Mesendoderm (in vitro differentiated cells): Measurements from ENCODE around the gene BRAF.
"Not testable (repeated sequence)": the region's sequence is repeated elsewhere in the genome, so short reads cannot be mapped to it uniquely, and the experiment has no call there.

Experiments used
- DNase-seq: peaks from one replicate; pipeline ENCODE4 v3.0.0; 2013
- H2AK5ac ChIP-seq: 2 replicates; pipeline ENCODE4 v1.6.1; 2013; ENCODE audit warnings: low read length, inconsistent platforms
- H2BK120ac ChIP-seq: 2 replicates; pipeline ENCODE4 v1.6.1; 2013; ENCODE audit warnings: low read depth, mild to moderate bottlenecking, low read length, moderate library complexity, mixed read lengths
- H2BK15ac ChIP-seq: replicated peaks from 2 replicates; pipeline ENCODE4 v1.6.1; 2013; ENCODE audit warnings: low read depth, mild to moderate bottlenecking, moderate library complexity
- H2BK5ac ChIP-seq: 2 replicates; pipeline ENCODE4 v1.6.1; 2013; ENCODE audit warnings: low read length, inconsistent platforms
- H3K18ac ChIP-seq: 2 replicates; pipeline ENCODE4 v1.6.1; 2013; ENCODE audit warnings: mild to moderate bottlenecking, low read length, mixed read lengths
- H3K23ac ChIP-seq: one replicate; pipeline ENCODE4 v1.6.1; 2013; ENCODE audit warnings: low read length
- H3K27ac ChIP-seq: 2 replicates; pipeline ENCODE4 v1.5.1; 2013; ENCODE audit warnings: low read depth, mild to moderate bottlenecking, inconsistent platforms, low read length, moderate library complexity
- H3K27me3 ChIP-seq: 2 replicates; pipeline ENCODE4 v1.6.1; 2013; ENCODE audit warnings: low read length, control low read depth, mild to moderate bottlenecking, inconsistent platforms; ENCODE audit not compliant: insufficient read depth, poor library complexity
- H3K36me3 ChIP-seq: 2 replicates; pipeline ENCODE4 v1.6.1; 2013; ENCODE audit warnings: low read length, inconsistent platforms; ENCODE audit not compliant: control insufficient read depth, insufficient read depth
- H3K4ac ChIP-seq: one replicate; pipeline ENCODE4 v1.6.1; 2013; ENCODE audit warnings: low read depth, mild to moderate bottlenecking, low read length, moderate library complexity
- H3K4me1 ChIP-seq: 2 replicates; pipeline ENCODE4 v1.6.1; 2013; ENCODE audit warnings: low read depth, low read length, inconsistent platforms; ENCODE audit not compliant: control insufficient read depth
- H3K4me2 ChIP-seq: 2 replicates; pipeline ENCODE4 v1.6.1; 2013; ENCODE audit warnings: low read length
- H3K4me3 ChIP-seq: 2 replicates; pipeline ENCODE4 v1.5.1; 2013; ENCODE audit warnings: mild to moderate bottlenecking, low read length
- H3K56ac ChIP-seq: one replicate; pipeline ENCODE4 v1.6.1; 2013; ENCODE audit warnings: low read length
- H3K79me1 ChIP-seq: 2 replicates; pipeline ENCODE4 v1.6.1; 2013; ENCODE audit warnings: low read length, inconsistent platforms
- H3K79me2 ChIP-seq: 2 replicates; pipeline ENCODE4 v1.6.1; 2013; ENCODE audit warnings: mild to moderate bottlenecking, low read length; ENCODE audit not compliant: control insufficient read depth, insufficient read depth
- H3K9ac ChIP-seq: 2 replicates; pipeline ENCODE4 v1.6.1; 2013; ENCODE audit warnings: low read length, inconsistent platforms
- H4K5ac ChIP-seq: one replicate; pipeline ENCODE4 v1.6.1; 2013; ENCODE audit warnings: low read length
- H4K8ac ChIP-seq: one replicate; pipeline ENCODE4 v1.6.1; 2013; ENCODE audit warnings: low read depth, mild to moderate bottlenecking, control low read depth, low read length, moderate library complexity
- WGBS: extraction: QIAGEN DNeasy Blood & Tissue Kit; methylation state at CpG from one replicate; pipeline ENCODE4 v1.1.7; 2013; ENCODE audit warnings: low lambda C conversion rate, missing lambda C conversion rate; ENCODE audit not compliant: insufficient coverage; ENCODE audit errors: extremely low coverage; 5-methylcytosine and 5-hydroxymethylcytosine counted together

Gene BRAF

GRCh38 chr7:140882834-140883233 is 41.9 kb downstream of the BRAF start:
- not testable (repeated sequence) for H3K27me3 ChIP-seq, H3K27ac ChIP-seq, H3K18ac ChIP-seq, H3K4me3 ChIP-seq, DNase-seq, H3K79me1 ChIP-seq, H3K56ac ChIP-seq, H2BK15ac ChIP-seq, H3K23ac ChIP-seq, H2BK120ac ChIP-seq, H2BK5ac ChIP-seq, H4K8ac ChIP-seq, H3K36me3 ChIP-seq, H2AK5ac ChIP-seq, H3K79me2 ChIP-seq, H3K4ac ChIP-seq, H4K5ac ChIP-seq, H3K4me2 ChIP-seq, H3K9ac ChIP-seq, H3K4me1 ChIP-seq
- no CpG with 5 or more reads among the region's 2 CpGs for WGBS

GRCh38 chr7:140881507-140882228 is 43.1 kb downstream of the BRAF start:
- Histone ChIP-seq H2BK5ac (no peak overlapping the region), H3K4me3 (no peak overlapping the region), H3K4me2 (no peak overlapping the region), H3K4ac (no peak overlapping the region), H3K79me1 (peaks cover 4% of the 10 kb centered on the region), H3K18ac (no peak overlapping the region), H3K79me2 (no peaks in the 10 kb centered on the region), H3K56ac (no peak overlapping the region), H2BK15ac (no peak overlapping the region), H2AK5ac (no peak overlapping the region), H4K5ac (no peak overlapping the region), H3K27ac (no peak overlapping the region), H2BK120ac (no peak overlapping the region), H3K36me3 (no peaks in the 10 kb centered on the region), H3K23ac (no peak overlapping the region), H3K27me3 (no peaks in the 10 kb centered on the region), H3K9ac (no peak overlapping the region), H4K8ac (no peak overlapping the region), H3K4me1 (no peaks in the 10 kb centered on the region)
- WGBS, result no CpG with 5 or more reads among the region's 3 CpGs
- no peak for DNase-seq

GRCh38 chr7:140877249-140877524 is 47.5 kb downstream of the BRAF start:
- H3K36me3 ChIP-seq, result no peaks in the 10 kb centered on the region
- H3K4me2 ChIP-seq, result no peak overlapping the region
- H3K4ac ChIP-seq, result no peak overlapping the region
- no peak overlapping the region for H2BK15ac ChIP-seq
- H4K5ac ChIP-seq, result no peak overlapping the region
- no peak overlapping the region for H2BK120ac ChIP-seq
- H4K8ac ChIP-seq, result no peak overlapping the region
- H3K9ac ChIP-seq, result no peak overlapping the region
- H3K27ac ChIP-seq, result no peak overlapping the region
- H3K23ac ChIP-seq, result no peak overlapping the region
- H2AK5ac ChIP-seq, result no peak overlapping the region
- no peaks in the 10 kb centered on the region for H3K4me1 ChIP-seq
- peaks cover 9% of the 10 kb centered on the region for H3K79me2 ChIP-seq
- no peak overlapping the region for H3K18ac ChIP-seq
- peaks cover 10% of the 10 kb centered on the region for H3K79me1 ChIP-seq
- WGBS, result no CpG with 5 or more reads among the region's 1 CpG
- H3K4me3 ChIP-seq, result no peak overlapping the region
- H3K56ac ChIP-seq, result no peak overlapping the region
- no peak overlapping the region for H2BK5ac ChIP-seq
- no peaks in the 10 kb centered on the region for H3K27me3 ChIP-seq
- peak; percentile 24 for DNase-seq

GRCh38 chr7:140876519-140877248 is 48.0 kb downstream of the BRAF start:
- Histone ChIP-seq H4K5ac (no peak overlapping the region), H3K79me1 (peaks cover 8% of the 10 kb centered on the region), H3K56ac (no peak overlapping the region), H3K36me3 (no peaks in the 10 kb centered on the region), H3K9ac (no peak overlapping the region), H3K4me1 (no peaks in the 10 kb centered on the region), H2BK120ac (no peak overlapping the region), H4K8ac (no peak overlapping the region), H3K27ac (no peak overlapping the region), H3K23ac (no peak overlapping the region), H3K4ac (no peak overlapping the region), H3K27me3 (no peaks in the 10 kb centered on the region), H3K79me2 (peaks cover 9% of the 10 kb centered on the region), H3K4me3 (no peak overlapping the region), H3K4me2 (no peak overlapping the region), H2BK5ac (no peak overlapping the region), H2AK5ac (no peak overlapping the region), H2BK15ac (no peak overlapping the region), H3K18ac (no peak overlapping the region)
- DNase-seq, result no peak
- no CpG with 5 or more reads among the region's 2 CpGs for WGBS

GRCh38 chr7:140873434-140873833 is 51.3 kb downstream of the BRAF start:
- H3K4me1 ChIP-seq, result no peaks in the 10 kb centered on the region
- no peak overlapping the region for H4K8ac ChIP-seq
- no peak overlapping the region for H3K18ac ChIP-seq
- no peak overlapping the region for H2BK15ac ChIP-seq
- no peak overlapping the region for H2BK5ac ChIP-seq
- no peak overlapping the region for H3K4me3 ChIP-seq
- H3K23ac ChIP-seq, result no peak overlapping the region
- no peak overlapping the region for H2AK5ac ChIP-seq
- H3K27me3 ChIP-seq, result no peaks in the 10 kb centered on the region
- H2BK120ac ChIP-seq, result no peak overlapping the region
- H3K79me2 ChIP-seq, result peaks cover 11% of the 10 kb centered on the region
- H3K9ac ChIP-seq, result no peak overlapping the region
- no peak for DNase-seq
- no peak overlapping the region for H3K56ac ChIP-seq
- WGBS, result no CpG with 5 or more reads among the region's 4 CpGs
- peaks cover 6% of the 10 kb centered on the region for H3K79me1 ChIP-seq
- no peaks in the 10 kb centered on the region for H3K36me3 ChIP-seq
- no peak overlapping the region for H3K4ac ChIP-seq
- no peak overlapping the region for H4K5ac ChIP-seq
- no peak overlapping the region for H3K27ac ChIP-seq
- no peak overlapping the region for H3K4me2 ChIP-seq
